HG03378 (cell line): ENCODE measurements around the gene FMO2.

Experiments used
- ATAC-seq: cut with Tn5 transposase; IDR thresholded peaks from one replicate; pipeline ENCODE4 v1.9.1; 2021; ENCODE audit warnings: mild to moderate bottlenecking, moderate library complexity; ENCODE audit not compliant: unreplicated experiment

Gene FMO2

GRCh38 chr1:171174560-171175294 lies 10.4 kb upstream of the FMO2 start:
- ATAC-seq: no peak

GRCh38 chr1:171177261-171177660 lies 7.8 kb upstream of the FMO2 start:
- ATAC-seq: no peak

- ATAC-seq: no peak
These were observed 5.5 kb upstream of the FMO2 start for GRCh38 chr1:171179318-171180227.

GRCh38 chr1:171180670-171181069 lies 4.4 kb upstream of the FMO2 start:
- no peak for ATAC-seq

- peak; percentile 72 for ATAC-seq
These were observed 3.5 kb downstream of the FMO2 start for GRCh38 chr1:171188388-171189266.

- no peak for ATAC-seq
These were observed 6.9 kb downstream of the FMO2 start for GRCh38 chr1:171191992-171192391.

GRCh38 chr1:171195767-171196166 lies 10.7 kb downstream of the FMO2 start:
- no peak for ATAC-seq

- ATAC-seq: no peak
These were observed 11.3 kb downstream of the FMO2 start for GRCh38 chr1:171196351-171196750.

GRCh38 chr1:171198081-171198480 lies 13.0 kb downstream of the FMO2 start:
- ATAC-seq: no peak

GRCh38 chr1:171204296-171204695 lies 19.2 kb downstream of the FMO2 start:
- no peak for ATAC-seq

GRCh38 chr1:171206204-171206977 lies 21.3 kb downstream of the FMO2 start:
- no peak for ATAC-seq

- ATAC-seq: no peak
These were observed 21.9 kb downstream of the FMO2 start for GRCh38 chr1:171206978-171207355.

GRCh38 chr1:171207377-171207776 lies 22.3 kb downstream of the FMO2 start:
- no peak for ATAC-seq

GRCh38 chr1:171210355-171210754 lies 25.3 kb downstream of the FMO2 start:
- ATAC-seq: no peak

- ATAC-seq: no peak
These were observed 27.7 kb downstream of the FMO2 start for GRCh38 chr1:171212607-171213351.

GRCh38 chr1:171213559-171214454 lies 28.7 kb downstream of the FMO2 start:
- no peak for ATAC-seq

- ATAC-seq: no peak
These were observed 32.8 kb downstream of the FMO2 start for GRCh38 chr1:171217658-171218443.

- no peak for ATAC-seq
These were observed 33.6 kb downstream of the FMO2 start for GRCh38 chr1:171218661-171219060.
